ENCODE data around the gene ATP13A2. TPM values are rescaled to one million over a fixed set of nuclear protein-coding genes. Genes with fewer than 3 reads are reported as not detected.

ATP13A2 gene
- total and polyA plus RNA-seq, 4 donors = 62.1 to 308 (median 186) TPM

DNA sequence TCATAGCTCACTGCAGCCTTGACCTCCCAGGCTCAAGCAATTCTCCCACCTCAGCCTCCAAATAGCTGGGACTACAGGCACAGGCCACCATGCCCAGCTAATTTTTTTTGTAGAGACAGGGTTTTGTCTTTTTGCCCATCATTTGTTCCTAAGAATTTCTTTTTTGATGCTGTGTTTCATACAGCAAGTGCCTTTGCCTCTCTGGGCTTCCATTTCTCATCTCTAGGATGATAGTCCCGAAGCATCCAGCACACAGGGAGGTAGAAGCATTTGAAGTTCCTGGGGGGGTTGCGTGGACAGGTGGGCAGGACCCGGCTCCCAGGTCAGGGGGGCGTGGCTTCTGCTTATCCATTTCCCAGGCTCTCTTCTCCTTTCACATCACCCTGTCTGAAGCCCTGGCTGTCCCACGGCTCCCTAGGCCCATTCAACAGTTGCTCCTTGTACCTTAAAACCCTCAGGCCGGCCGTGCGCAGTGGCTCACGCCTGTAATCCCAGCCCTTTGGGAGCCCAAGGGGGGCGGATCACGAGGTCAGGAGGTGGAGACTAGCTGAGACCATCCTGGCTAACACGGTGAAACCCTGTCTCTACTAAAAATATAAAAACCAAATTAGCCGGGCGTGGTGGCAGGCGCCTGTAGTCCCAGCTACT is 3.4 kb downstream of the ATP13A2 start:
- Histone ChIP-seq H3K36me3 (ENCODE audit: control insufficient read depth, insufficient read depth, low read length) (peaks cover 42% of the 10 kb centered on the region), H3K9me3 (ENCODE audit: control insufficient read depth, insufficient read depth, low read length) (no peaks in the 10 kb centered on the region), H3K4me3 (ENCODE audit: low read depth, low read length) (no peak overlapping the region), H3K27ac (ENCODE audit: low read depth, low read length) (no peak overlapping the region), H3K4me1 (ENCODE audit: control insufficient read depth, insufficient read depth, low read length) (peaks cover 39% of the 10 kb centered on the region), H3K27me3 (ENCODE audit: control insufficient read depth, insufficient read depth, low read length) (no peaks in the 10 kb centered on the region)
- DNase-seq (ENCODE audit: low read depth in 4 of 6, low spot score in 6 of 6) = no peak
- 88% methylated on average over 7 of the region's 15 CpGs for WGBS (ENCODE audit: insufficient coverage)

GRCh38 chr1:17007121-17007520 is 4.6 kb downstream of the ATP13A2 start:
- Histone ChIP-seq H3K36me3 (ENCODE audit: control insufficient read depth, insufficient read depth, low read length) (peaks cover 54% of the 10 kb centered on the region), H3K27ac (ENCODE audit: low read depth, low read length) (no peak overlapping the region), H3K27me3 (ENCODE audit: control insufficient read depth, insufficient read depth, low read length) (no peaks in the 10 kb centered on the region), H3K4me3 (ENCODE audit: low read depth, low read length) (no peak overlapping the region), H3K9me3 (ENCODE audit: control insufficient read depth, insufficient read depth, low read length) (no peaks in the 10 kb centered on the region), H3K4me1 (ENCODE audit: control insufficient read depth, insufficient read depth, low read length) (peaks cover 27% of the 10 kb centered on the region)
- 66% methylated on average over 6 of the region's 8 CpGs for WGBS (ENCODE audit: insufficient coverage)
- no peak for DNase-seq (ENCODE audit: low read depth in 4 of 6, low spot score in 6 of 6)

DNA sequence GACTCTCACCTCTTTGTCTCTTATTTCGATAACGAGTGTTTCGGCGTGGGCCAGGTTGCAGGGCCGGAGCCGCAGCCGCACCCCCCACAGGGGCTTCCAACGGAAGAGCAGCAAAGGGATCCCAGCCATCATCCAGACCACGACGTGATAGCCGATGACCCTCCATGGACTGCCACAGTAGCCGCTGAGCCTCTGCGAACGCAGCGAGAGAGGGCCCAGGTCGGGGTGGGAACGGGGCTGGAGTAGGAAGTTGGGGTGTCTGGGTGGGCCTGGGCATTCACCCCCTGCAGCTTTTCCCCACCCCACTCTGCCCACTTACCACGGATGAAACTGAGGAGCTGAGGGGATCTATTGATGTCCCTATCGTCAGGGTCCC is 6.4 kb downstream of the ATP13A2 start:
- H3K36me3 ChIP-seq (ENCODE audit: control insufficient read depth, insufficient read depth, low read length) = peaks cover 72% of the 10 kb centered on the region
- no peaks in the 10 kb centered on the region for H3K27me3 ChIP-seq (ENCODE audit: control insufficient read depth, insufficient read depth, low read length)
- H3K9me3 ChIP-seq (ENCODE audit: control insufficient read depth, insufficient read depth, low read length) = no peaks in the 10 kb centered on the region
- H3K4me3 ChIP-seq (ENCODE audit: low read depth, low read length) = no peak overlapping the region
- 96% methylated on average over 14 of the region's 19 CpGs for WGBS (ENCODE audit: insufficient coverage)
- no peak for DNase-seq (ENCODE audit: low read depth in 4 of 6, low spot score in 6 of 6)
- H3K27ac ChIP-seq (ENCODE audit: low read depth, low read length) = no peak overlapping the region
- peaks cover 15% of the 10 kb centered on the region for H3K4me1 ChIP-seq (ENCODE audit: control insufficient read depth, insufficient read depth, low read length)

GRCh38 chr1:17004466-17005364 is 7.0 kb downstream of the ATP13A2 start:
- H3K4me3 ChIP-seq (ENCODE audit: low read depth, low read length) = no peak overlapping the region
- 91% methylated on average over 21 of the region's 24 CpGs for WGBS (ENCODE audit: insufficient coverage)
- H3K4me1 ChIP-seq (ENCODE audit: control insufficient read depth, insufficient read depth, low read length) = peaks cover 13% of the 10 kb centered on the region
- H3K9me3 ChIP-seq (ENCODE audit: control insufficient read depth, insufficient read depth, low read length) = no peaks in the 10 kb centered on the region
- no peak overlapping the region for H3K27ac ChIP-seq (ENCODE audit: low read depth, low read length)
- DNase-seq (ENCODE audit: low read depth in 4 of 6, low spot score in 6 of 6) = no peak
- no peaks in the 10 kb centered on the region for H3K27me3 ChIP-seq (ENCODE audit: control insufficient read depth, insufficient read depth, low read length)
- H3K36me3 ChIP-seq (ENCODE audit: control insufficient read depth, insufficient read depth, low read length) = peaks cover 78% of the 10 kb centered on the region

DNA sequence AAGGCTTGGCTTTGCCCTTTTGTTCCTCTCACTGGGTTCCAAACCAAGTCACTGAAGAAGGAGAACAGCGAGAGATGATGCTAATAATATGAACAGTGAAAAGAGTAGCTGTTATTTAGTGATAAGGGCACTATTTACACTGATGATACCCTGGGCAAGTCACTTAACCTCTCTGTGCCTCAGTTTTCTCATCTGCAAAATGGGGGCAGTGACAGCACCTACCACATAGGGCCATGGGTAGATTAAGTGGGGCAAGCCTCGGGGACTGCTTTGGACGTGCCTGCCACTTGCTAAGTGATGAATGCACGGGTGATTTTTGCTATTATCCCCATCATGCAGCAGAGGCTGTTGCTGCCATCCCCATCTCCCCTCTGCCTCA is 9.2 kb downstream of the ATP13A2 start:
- Histone ChIP-seq H3K4me1 (ENCODE audit: control insufficient read depth, insufficient read depth, low read length) (no peaks in the 10 kb centered on the region), H3K4me3 (ENCODE audit: low read depth, low read length) (no peak overlapping the region), H3K27me3 (ENCODE audit: control insufficient read depth, insufficient read depth, low read length) (no peaks in the 10 kb centered on the region), H3K36me3 (ENCODE audit: control insufficient read depth, insufficient read depth, low read length) (peaks cover 92% of the 10 kb centered on the region), H3K9me3 (ENCODE audit: control insufficient read depth, insufficient read depth, low read length) (no peaks in the 10 kb centered on the region), H3K27ac (ENCODE audit: low read depth, low read length) (no peak overlapping the region)
- WGBS (ENCODE audit: insufficient coverage) = 92% methylated on average over 2 of the region's 4 CpGs
- no peak for DNase-seq (ENCODE audit: low read depth in 4 of 6, low spot score in 6 of 6)

DNA sequence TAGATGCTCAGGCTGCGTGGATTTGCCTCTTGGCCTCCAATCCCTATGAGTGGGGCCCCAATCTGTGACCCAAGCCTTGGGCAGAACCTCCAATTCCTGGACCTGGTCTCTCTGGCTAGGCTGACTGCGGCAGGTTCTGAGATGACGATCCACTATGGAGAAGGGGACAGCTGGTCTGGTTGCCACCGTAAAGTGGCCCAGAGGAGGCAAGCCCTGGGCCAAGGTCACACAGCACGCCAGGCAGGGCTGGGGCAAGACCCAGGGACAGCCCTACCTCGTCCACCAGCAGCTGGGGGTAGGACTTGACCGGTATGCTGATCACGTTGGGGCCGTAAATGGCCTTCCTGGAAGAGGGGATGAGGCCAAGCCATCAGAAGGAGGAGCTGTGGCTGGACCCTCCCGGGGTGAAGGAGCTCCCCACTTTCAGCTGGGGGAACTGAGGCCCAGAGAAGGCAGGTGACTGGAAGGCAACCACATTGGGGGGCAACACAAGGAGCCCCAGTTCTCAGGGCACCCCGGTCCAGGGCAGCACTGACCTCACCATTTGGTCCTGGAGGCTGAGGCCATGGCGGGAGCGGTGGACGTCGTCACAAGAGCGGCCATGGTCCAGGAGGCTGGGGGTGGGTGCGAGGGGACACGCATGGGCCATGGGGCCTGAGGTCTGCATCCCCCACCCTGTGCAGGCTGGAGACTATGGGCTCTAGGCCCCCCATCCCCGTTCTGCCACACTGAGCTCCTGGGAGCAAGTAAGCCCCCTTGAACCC is 9.8 kb downstream of the ATP13A2 start:
- 90% methylated on average over 16 of the region's 19 CpGs for WGBS (ENCODE audit: insufficient coverage)
- Histone ChIP-seq H3K27ac (ENCODE audit: low read depth, low read length) (no peak overlapping the region), H3K36me3 (ENCODE audit: control insufficient read depth, insufficient read depth, low read length) (peaks cover 93% of the 10 kb centered on the region), H3K27me3 (ENCODE audit: control insufficient read depth, insufficient read depth, low read length) (no peaks in the 10 kb centered on the region), H3K9me3 (ENCODE audit: control insufficient read depth, insufficient read depth, low read length) (no peaks in the 10 kb centered on the region), H3K4me1 (ENCODE audit: control insufficient read depth, insufficient read depth, low read length) (no peaks in the 10 kb centered on the region), H3K4me3 (ENCODE audit: low read depth, low read length) (no peak overlapping the region)
- DNase-seq (ENCODE audit: low read depth in 4 of 6, low spot score in 6 of 6) = no peak

GRCh38 chr1:16999863-17000262 is 11.9 kb downstream of the ATP13A2 start:
- 91% methylated on average over 5 of the region's 8 CpGs for WGBS (ENCODE audit: insufficient coverage)
- Histone ChIP-seq H3K4me1 (ENCODE audit: control insufficient read depth, insufficient read depth, low read length) (no peaks in the 10 kb centered on the region), H3K27me3 (ENCODE audit: control insufficient read depth, insufficient read depth, low read length) (no peaks in the 10 kb centered on the region), H3K36me3 (ENCODE audit: control insufficient read depth, insufficient read depth, low read length) (peaks cover 96% of the 10 kb centered on the region), H3K27ac (ENCODE audit: low read depth, low read length) (no peak overlapping the region), H3K9me3 (ENCODE audit: control insufficient read depth, insufficient read depth, low read length) (no peaks in the 10 kb centered on the region), H3K4me3 (ENCODE audit: low read depth, low read length) (no peak overlapping the region)
- DNase-seq (ENCODE audit: low read depth in 4 of 6, low spot score in 6 of 6) = no peak

DNA sequence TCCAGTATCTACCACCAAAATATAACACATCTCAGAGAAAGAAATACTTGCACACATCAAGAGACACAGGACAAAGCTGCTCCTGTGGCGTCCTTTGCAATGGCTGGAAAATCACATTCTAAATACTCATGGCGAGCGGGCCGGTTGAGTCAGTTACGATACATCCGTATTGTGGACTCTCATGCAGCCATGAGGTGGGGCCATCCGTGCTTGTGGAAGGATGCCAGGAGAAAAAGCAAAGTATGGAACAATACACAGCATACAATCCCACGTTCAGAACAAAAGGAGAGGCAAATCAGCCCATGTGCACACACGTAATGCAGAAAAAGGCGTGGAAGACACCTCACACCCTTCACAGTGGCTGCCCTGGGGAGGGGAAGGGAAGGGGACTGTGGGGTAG is 13.1 kb downstream of the ATP13A2 start:
- no peak overlapping the region for H3K4me3 ChIP-seq (ENCODE audit: low read depth, low read length)
- no peak overlapping the region for H3K27ac ChIP-seq (ENCODE audit: low read depth, low read length)
- H3K36me3 ChIP-seq (ENCODE audit: control insufficient read depth, insufficient read depth, low read length) = peaks cover 97% of the 10 kb centered on the region
- H3K27me3 ChIP-seq (ENCODE audit: control insufficient read depth, insufficient read depth, low read length) = no peaks in the 10 kb centered on the region
- H3K9me3 ChIP-seq (ENCODE audit: control insufficient read depth, insufficient read depth, low read length) = no peaks in the 10 kb centered on the region
- no peaks in the 10 kb centered on the region for H3K4me1 ChIP-seq (ENCODE audit: control insufficient read depth, insufficient read depth, low read length)
- WGBS (ENCODE audit: insufficient coverage) = no CpG with 5 or more reads among the region's 10 CpGs
- DNase-seq (ENCODE audit: low read depth in 4 of 6, low spot score in 6 of 6) = no peak

- H3K4me3 ChIP-seq (ENCODE audit: low read depth, low read length) = no peak overlapping the region
- no peaks in the 10 kb centered on the region for H3K9me3 ChIP-seq (ENCODE audit: control insufficient read depth, insufficient read depth, low read length)
- no peaks in the 10 kb centered on the region for H3K27me3 ChIP-seq (ENCODE audit: control insufficient read depth, insufficient read depth, low read length)
- H3K4me1 ChIP-seq (ENCODE audit: control insufficient read depth, insufficient read depth, low read length) = no peaks in the 10 kb centered on the region
- no peak overlapping the region for H3K27ac ChIP-seq (ENCODE audit: low read depth, low read length)
- no peak for DNase-seq (ENCODE audit: low read depth in 4 of 6, low spot score in 6 of 6)
- WGBS (ENCODE audit: insufficient coverage) = 95% methylated on average over 14 of the region's 14 CpGs
- peaks cover 96% of the 10 kb centered on the region for H3K36me3 ChIP-seq (ENCODE audit: control insufficient read depth, insufficient read depth, low read length)
These were observed 14.9 kb downstream of the ATP13A2 start for GRCh38 chr1:16996845-16997244.

Data from spinal cord (tissue), 10 donors.